GM06990 (cell line): ENCODE measurements around the gene GPR31.

Source experiments
- DNase-seq: peaks from one replicate; pipeline ENCODE4 v3.0.0-alpha.2; 2011; ENCODE audit not compliant: insufficient read length; ENCODE audit errors: extremely low read depth
- H3K27me3 ChIP-seq: replicated peaks from 2 replicates; pipeline ENCODE4 v1.6.0; 2011; ENCODE audit warnings: low read length; ENCODE audit not compliant: control insufficient read depth, insufficient read depth
- H3K36me3 ChIP-seq: 2 replicates; pipeline ENCODE4 v1.5.1; 2011; ENCODE audit warnings: low read length; ENCODE audit not compliant: control insufficient read depth, insufficient read depth
- H3K4me3 ChIP-seq: replicated peaks from 2 replicates; pipeline ENCODE4 v1.5.1; 2011; ENCODE audit warnings: low read depth, mild to moderate bottlenecking, control low read depth, low read length
- CTCF ChIP-seq: IDR thresholded peaks from 2 replicates; pipeline ENCODE4 v1.5.1; 2011; ENCODE audit warnings: low read length, control low read depth, mild to moderate bottlenecking, inconsistent platforms; ENCODE audit not compliant: insufficient read depth, poor library complexity, severe bottlenecking

The GPR31 gene

GRCh38 chr6:167120583-167120903, 37.2 kb downstream of the GPR31 start:
- no peak for DNase-seq
- H3K27me3 ChIP-seq: no peaks in the 10 kb centered on the region
- no peak for TF ChIP-seq CTCF

GRCh38 chr6:167119670-167120582, 37.9 kb downstream of the GPR31 start:
- no peak for DNase-seq
- H3K4me3 ChIP-seq: no peak overlapping the region
- TF ChIP-seq CTCF: peak; percentile 66

More at GRCh38 chr6:167120583-167120903, 37.2 kb downstream of the GPR31 start:
- Histone ChIP-seq H3K36me3 (no peaks in the 10 kb centered on the region), H3K4me3 (no peak overlapping the region)

GRCh38 chr6:167118839-167119238, 38.9 kb downstream of the GPR31 start:
- DNase-seq: no peak
- no peaks in the 10 kb centered on the region for H3K27me3 ChIP-seq
- TF ChIP-seq CTCF: no peak
- H3K36me3 ChIP-seq: no peaks in the 10 kb centered on the region
- H3K4me3 ChIP-seq: no peak overlapping the region; the same call in 1 of the 2 replicates

More at GRCh38 chr6:167119670-167120582, 37.9 kb downstream of the GPR31 start:
- no peaks in the 10 kb centered on the region for H3K36me3 ChIP-seq
- H3K27me3 ChIP-seq: no peaks in the 10 kb centered on the region

- no peaks in the 10 kb centered on the region for H3K27me3 ChIP-seq
- TF ChIP-seq CTCF: no peak
- H3K4me3 ChIP-seq: no peak overlapping the region
- DNase-seq: no peak
- H3K36me3 ChIP-seq: no peaks in the 10 kb centered on the region
Measured at GRCh38 chr6:167118006-167118405, 39.8 kb downstream of the GPR31 start.

GRCh38 chr6:167116838-167117228, 40.9 kb downstream of the GPR31 start:
- no peak for TF ChIP-seq CTCF
- Histone ChIP-seq H3K36me3 (no peaks in the 10 kb centered on the region), H3K4me3 (no peak overlapping the region), H3K27me3 (no peaks in the 10 kb centered on the region)
- DNase-seq: no peak
